Testis (tissue), 3 donors: ENCODE results near the gene CSF1R. TPM values are rescaled to one million over a fixed set of nuclear protein-coding genes. Genes with fewer than 3 reads are reported as not detected.

Experiments used
- DNase-seq: peaks from one replicate; pipeline ENCODE4 v3.0.0-alpha.2; 2019
- H3K27ac ChIP-seq, 2 donors: fragments of 200-600 bp; sonication (generic); one replicate each; pipeline ENCODE4 v1.5.1; 2019
- H3K27me3 ChIP-seq: fragments of 200-600 bp; sonication (generic); one replicate; pipeline ENCODE4 v1.5.1; 2019
- H3K36me3 ChIP-seq: fragments of 200-600 bp; sonication (generic); one replicate; pipeline ENCODE4 v1.5.1; 2017; ENCODE audit warnings: low read depth; ENCODE audit errors: missing control alignments
- H3K4me1 ChIP-seq: fragments of 200-600 bp; sonication (generic); one replicate; pipeline ENCODE4 v1.5.1; 2019
- H3K4me3 ChIP-seq, 2 donors: fragments of 200-600 bp; sonication (generic); one replicate each; pipeline ENCODE4 v1.5.1; 2017 to 2019
- H3K9me3 ChIP-seq: fragments of 200-600 bp; sonication (generic); one replicate; pipeline ENCODE4 v1.5.1; 2017
- CTCF ChIP-seq, 3 experiments: fragments of 450-650 bp in 2 of 3; fragments of 200-600 bp in 1 of 3; sonication (generic) in 1 of 3; IDR thresholded peaks; one replicate each; pipeline ENCODE4 v1.5.1; 2016 to 2019; ENCODE audit warnings: antibody characterized with exemption in 3 of 3, mild to moderate bottlenecking in 2 of 3, moderate library complexity in 1 of 3
- POLR2A ChIP-seq: fragments of 450-650 bp; IDR thresholded peaks from one replicate; pipeline ENCODE4 v1.6.1; 2017; ENCODE audit warnings: antibody characterized with exemption, mild to moderate bottlenecking, moderate library complexity
- WGBS, 2 donors: methylation state at CpG; one replicate each; pipeline ENCODE4 v1.1.5; 2018; 5-methylcytosine and 5-hydroxymethylcytosine counted together
- intact Hi-C: fragments of 100-400 bp; cut with DNase I; formaldehyde crosslinking; loops from one replicate; pipeline ENCODE4 v1.15.1; 2023; ENCODE audit warnings: low total_unique reads
- polyA plus RNA-seq: library from polyadenylated mRNA; stranded (reverse); fragments of 350-450 nt; fragmentation: Illumina TruSeq; extraction: RNeasy Lipid Tissue Mini Kit (QIAGEN cat#74804); gene quantifications from one replicate; pipeline ENCODE4 v1.2.3, GENCODE V29; 2014; ENCODE audit warnings: low read depth, low replicate concordance; ENCODE audit not compliant: insufficient read depth
- total RNA-seq, 2 donors: library from RNA; depleted of rRNA; stranded (reverse); fragments of >200 nt; gene quantifications; one replicate each; pipeline ENCODE4 v1.2.3, GENCODE V29; 2016

Gene CSF1R
- total and polyA plus RNA-seq, 3 donors from 2014 or later: 4.3 to 25.4 (median 15.7) TPM

- 72 to 100% methylated on average over 4 of the region's 4 CpGs for WGBS, 2 donors
- intact Hi-C loops: no loop called here
- no peaks in the 10 kb centered on the region for H3K9me3 ChIP-seq
- H3K36me3 ChIP-seq: no peaks in the 10 kb centered on the region
- no peak overlapping the region for H3K27ac ChIP-seq
- DNase-seq: peak; percentile 2
- no peaks in the 10 kb centered on the region for H3K27me3 ChIP-seq
- H3K4me3 ChIP-seq: no peak overlapping the region
- TF ChIP-seq CTCF (IDR thresholded peaks at IDR 0.05) (no peak), POLR2A (no peak)
- no peaks in the 10 kb centered on the region for H3K4me1 ChIP-seq
These were observed 11.1 kb downstream of the CSF1R start for GRCh38 chr5:150075233-150075632.

GRCh38 chr5:150073677-150074076 is 12.7 kb downstream of the CSF1R start:
- no peak for DNase-seq
- intact Hi-C loops: no loop called here

GRCh38 chr5:150073086-150073625 is 13.2 kb downstream of the CSF1R start:
- WGBS, 2 donors: 78 to 85% methylated on average over 4 to 5 of the region's 5 CpGs
- no peak for TF ChIP-seq POLR2A
- TF ChIP-seq CTCF (IDR thresholded peaks at IDR 0.05): no peak
- Histone ChIP-seq H3K27me3 (no peaks in the 10 kb centered on the region), H3K4me3 (no peak overlapping the region), H3K9me3 (no peaks in the 10 kb centered on the region), H3K4me1 (no peaks in the 10 kb centered on the region), H3K27ac (no peak overlapping the region), H3K36me3 (no peaks in the 10 kb centered on the region)
- DNase-seq: no peak
- intact Hi-C loops: no loop called here

More at GRCh38 chr5:150073677-150074076, 12.7 kb downstream of the CSF1R start:
- TF ChIP-seq CTCF (IDR thresholded peaks at IDR 0.05) (no peak), POLR2A (no peak)
- H3K27ac ChIP-seq: no peak overlapping the region
- no peaks in the 10 kb centered on the region for H3K27me3 ChIP-seq
- H3K4me3 ChIP-seq: no peak overlapping the region
- 74 to 89% methylated on average over 3 of the region's 3 CpGs for WGBS, 2 donors
- H3K9me3 ChIP-seq: no peaks in the 10 kb centered on the region
- H3K4me1 ChIP-seq: no peaks in the 10 kb centered on the region
- no peaks in the 10 kb centered on the region for H3K36me3 ChIP-seq

GRCh38 chr5:150070821-150071220 is 15.5 kb downstream of the CSF1R start:
- Histone ChIP-seq H3K27ac (no peak overlapping the region), H3K4me1 (no peaks in the 10 kb centered on the region), H3K4me3 (no peak overlapping the region), H3K9me3 (no peaks in the 10 kb centered on the region), H3K27me3 (no peaks in the 10 kb centered on the region), H3K36me3 (no peaks in the 10 kb centered on the region)
- no peak for DNase-seq
- TF ChIP-seq CTCF (IDR thresholded peaks at IDR 0.05): no peak
- no peak for TF ChIP-seq POLR2A
- intact Hi-C loops: no loop called here
- 91 to 95% methylated on average over 3 of the region's 3 CpGs for WGBS, 2 donors
